ENCODE data around the gene S100A9. TPM values are rescaled to one million over a fixed set of nuclear protein-coding genes. Genes with fewer than 3 reads are reported as not detected.

Gene S100A9
- total RNA-seq, 2 experiments from 2014 or later: 35.3 to 43.6 TPM

GRCh38 chr1:153361480-153362109 lies 3.9 kb downstream of the S100A9 start:
- no peaks in the 10 kb centered on the region for H3K9me3 ChIP-seq (ENCODE audit: control insufficient read depth in 1 of 2, insufficient read depth in 1 of 2, low read length in 2 of 2)
- ChIA-PET POLR2A (interaction anchor here (0.6 kb wide), 1 partner anchor 133 kb away, joined by 3 read pairs; no protein-coding TSS in a partner anchor), CTCF (no interaction called here)
- TF ChIP-seq CTCF (IDR thresholded peaks at IDR 0.05): no peak
- no peaks in the 10 kb centered on the region for H3K27me3 Mint-ChIP-seq
- no peaks in the 10 kb centered on the region for H3K9me3 Mint-ChIP-seq
- no peak overlapping the region for H3K27ac Mint-ChIP-seq
- no peak overlapping the region for H3K4me3 Mint-ChIP-seq
- DNase-seq (no peak), ATAC-seq (ENCODE audit: poor library complexity) (no peak)
- H3K36me3 ChIP-seq (ENCODE audit: insufficient read depth, low read length): no peaks in the 10 kb centered on the region
- H3K4me1 ChIP-seq (ENCODE audit: insufficient read depth, low read length): peaks cover 19% of the 10 kb centered on the region
- no peak overlapping the region for H3K27ac ChIP-seq (ENCODE audit: low read depth in 1 of 2, low read length in 2 of 2)
- no peak overlapping the region for H3K4me3 ChIP-seq (ENCODE audit: low read length)
- H3K27me3 ChIP-seq (ENCODE audit: control insufficient read depth in 1 of 2, insufficient read depth in 2 of 2, low read length in 2 of 2): no peaks in the 10 kb centered on the region
- peaks cover 19% of the 10 kb centered on the region for H3K4me1 Mint-ChIP-seq (ENCODE audit: low read depth)
- intact Hi-C loops (cut with DNase I, micrococcal nuclease): no loop called here
- H3K36me3 Mint-ChIP-seq (ENCODE audit: low read depth): no peaks in the 10 kb centered on the region

- Histone ChIP-seq H3K27me3 (ENCODE audit: control insufficient read depth in 1 of 2, insufficient read depth in 2 of 2, low read length in 2 of 2) (no peaks in the 10 kb centered on the region), H3K4me1 (ENCODE audit: insufficient read depth, low read length) (peaks cover 15% of the 10 kb centered on the region), H3K27ac (ENCODE audit: low read depth in 1 of 2, low read length in 2 of 2) (no peak overlapping the region), H3K9me3 (ENCODE audit: control insufficient read depth in 1 of 2, insufficient read depth in 1 of 2, low read length in 2 of 2) (no peaks in the 10 kb centered on the region), H3K36me3 (ENCODE audit: insufficient read depth, low read length) (no peaks in the 10 kb centered on the region), H3K4me3 (ENCODE audit: low read length) (no peak overlapping the region)
- H3K4me3 Mint-ChIP-seq: no peak overlapping the region
- H3K27me3 Mint-ChIP-seq: no peaks in the 10 kb centered on the region
- ChIA-PET POLR2A (interaction anchor here (0.6 kb wide), 1 partner anchor 132 kb away, joined by 3 read pairs; no protein-coding TSS in a partner anchor), CTCF (no interaction called here)
- H3K9me3 Mint-ChIP-seq: no peaks in the 10 kb centered on the region
- peaks cover 12% of the 10 kb centered on the region for H3K4me1 Mint-ChIP-seq (ENCODE audit: low read depth)
- H3K36me3 Mint-ChIP-seq (ENCODE audit: low read depth): no peaks in the 10 kb centered on the region
- no peak overlapping the region for H3K27ac Mint-ChIP-seq
- DNase-seq (no peak), ATAC-seq (ENCODE audit: poor library complexity) (no peak)
- intact Hi-C loops (cut with DNase I, micrococcal nuclease): no loop called here
- TF ChIP-seq CTCF (IDR thresholded peaks at IDR 0.05): no peak
Measured at GRCh38 chr1:153362187-153362775, 4.6 kb downstream of the S100A9 start.

- Mint-ChIP-seq H3K27me3 (no peaks in the 10 kb centered on the region), H3K9me3 (no peaks in the 10 kb centered on the region), H3K4me3 (no peak overlapping the region), H3K4me1 (ENCODE audit: low read depth) (no peaks in the 10 kb centered on the region), H3K36me3 (ENCODE audit: low read depth) (no peaks in the 10 kb centered on the region), H3K27ac (no peak overlapping the region)
- ChIA-PET POLR2A (no interaction called here), CTCF (no interaction called here)
- peaks cover 1% of the 10 kb centered on the region for H3K4me1 ChIP-seq (ENCODE audit: insufficient read depth, low read length)
- H3K36me3 ChIP-seq (ENCODE audit: insufficient read depth, low read length): no peaks in the 10 kb centered on the region
- DNase-seq (no peak), ATAC-seq (ENCODE audit: poor library complexity) (no peak)
- H3K9me3 ChIP-seq (ENCODE audit: control insufficient read depth in 1 of 2, insufficient read depth in 1 of 2, low read length in 2 of 2): no peaks in the 10 kb centered on the region
- intact Hi-C loops (cut with DNase I, micrococcal nuclease): no loop called here
- no peak overlapping the region for H3K4me3 ChIP-seq (ENCODE audit: low read length)
- TF ChIP-seq CTCF (IDR thresholded peaks at IDR 0.05): no peak
- H3K27ac ChIP-seq (ENCODE audit: low read depth in 1 of 2, low read length in 2 of 2): no peak overlapping the region
- no peaks in the 10 kb centered on the region for H3K27me3 ChIP-seq (ENCODE audit: control insufficient read depth in 1 of 2, insufficient read depth in 2 of 2, low read length in 2 of 2)
Measured at GRCh38 chr1:153363641-153364040, 6.0 kb downstream of the S100A9 start.
